ENCODE measurements around the gene AMOTL2.

AMOTL2 gene

GRCh38 chr3:134315286-134316106 lies 58.8 kb downstream of the AMOTL2 start:
- DNase-seq (ENCODE audit: low read depth) = no peak

GRCh38 chr3:134314588-134315285 lies 59.5 kb downstream of the AMOTL2 start:
- no peak for DNase-seq (ENCODE audit: low read depth)

- no peak for DNase-seq (ENCODE audit: low read depth)
Observed at GRCh38 chr3:134313847-134314587, 60.2 kb downstream of the AMOTL2 start.

- no peak for DNase-seq (ENCODE audit: low read depth)
Observed at GRCh38 chr3:134312873-134313846, 61.1 kb downstream of the AMOTL2 start.

DNA sequence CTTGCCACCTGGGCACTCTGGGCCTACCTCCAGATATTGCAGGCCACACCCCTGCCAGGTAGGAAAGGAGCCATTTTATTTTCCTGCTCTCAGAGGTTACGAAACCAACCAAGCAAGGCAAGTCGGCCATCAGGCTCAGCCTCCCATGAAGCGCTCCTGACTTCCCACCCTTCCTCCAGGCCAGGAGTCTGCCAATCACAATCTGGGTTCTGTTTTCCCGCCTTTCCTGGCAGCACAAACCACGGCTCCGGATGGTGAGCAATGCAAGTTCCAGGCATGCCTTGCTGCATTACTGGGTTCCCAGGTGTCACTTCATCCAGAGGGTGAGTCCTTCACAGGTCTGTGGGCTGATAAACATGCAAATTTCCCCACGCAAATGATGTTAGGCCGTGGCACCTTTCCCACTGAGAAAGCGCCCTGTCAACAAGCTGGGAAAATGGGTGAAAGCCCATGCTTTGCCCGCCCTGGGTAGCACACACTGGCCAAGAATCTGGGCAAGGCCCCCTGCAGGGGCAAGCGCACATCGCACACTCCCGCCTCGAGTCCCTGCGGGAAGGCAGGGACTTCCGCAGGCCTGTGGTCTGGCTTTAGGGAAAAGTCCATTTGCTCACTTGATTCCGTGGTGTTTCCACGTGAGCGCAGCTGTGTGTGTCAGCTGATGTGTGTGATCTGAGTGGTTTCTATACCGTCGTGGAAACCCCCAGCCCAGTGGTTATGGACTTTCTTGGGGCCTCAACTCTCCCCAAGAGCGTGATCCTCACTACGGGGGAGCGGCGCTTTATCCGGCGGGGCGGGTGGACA lies 62.0 kb downstream of the AMOTL2 start:
- DNase-seq (ENCODE audit: low read depth) = no peak

DNA sequence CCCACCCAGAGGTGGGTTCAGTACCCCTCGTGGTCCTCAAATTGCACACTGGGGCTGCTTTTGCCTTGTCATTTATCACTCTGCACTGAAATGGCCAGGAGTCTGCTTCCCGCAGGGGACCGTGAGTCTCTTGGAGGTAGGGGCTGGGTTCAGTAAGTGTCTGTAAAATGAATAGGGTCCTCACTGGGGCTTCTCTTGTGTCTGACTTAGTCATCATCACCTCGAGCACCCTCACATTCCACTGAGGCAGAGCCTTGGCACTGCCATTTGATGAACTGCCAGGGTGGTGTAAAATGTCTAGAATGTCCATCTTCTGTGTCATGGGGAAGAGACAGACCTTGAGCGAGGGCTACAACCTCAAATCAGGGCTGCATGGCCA lies 62.6 kb downstream of the AMOTL2 start:
- DNase-seq (ENCODE audit: low read depth) = no peak

DNA sequence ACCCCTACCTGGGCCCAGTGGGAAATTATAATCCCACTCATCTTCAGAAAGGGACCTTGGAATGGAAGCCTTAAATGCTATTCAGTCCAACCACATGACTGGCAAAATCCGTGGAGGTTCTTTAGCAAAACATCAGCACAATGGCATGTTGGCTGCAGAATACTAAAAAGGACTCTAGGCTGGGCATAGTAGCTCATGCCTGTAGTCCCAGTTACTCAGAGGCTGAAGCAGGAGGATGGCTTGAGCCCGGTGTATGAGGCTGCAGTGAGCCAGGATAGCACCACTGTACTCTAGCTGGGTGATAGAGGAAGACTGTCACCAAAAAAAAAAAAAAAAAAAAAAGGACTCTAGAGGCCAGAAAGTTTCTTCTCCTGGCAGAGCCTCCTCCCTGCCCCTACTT lies 63.0 kb downstream of the AMOTL2 start:
- DNase-seq (ENCODE audit: low read depth) = no peak

DNA sequence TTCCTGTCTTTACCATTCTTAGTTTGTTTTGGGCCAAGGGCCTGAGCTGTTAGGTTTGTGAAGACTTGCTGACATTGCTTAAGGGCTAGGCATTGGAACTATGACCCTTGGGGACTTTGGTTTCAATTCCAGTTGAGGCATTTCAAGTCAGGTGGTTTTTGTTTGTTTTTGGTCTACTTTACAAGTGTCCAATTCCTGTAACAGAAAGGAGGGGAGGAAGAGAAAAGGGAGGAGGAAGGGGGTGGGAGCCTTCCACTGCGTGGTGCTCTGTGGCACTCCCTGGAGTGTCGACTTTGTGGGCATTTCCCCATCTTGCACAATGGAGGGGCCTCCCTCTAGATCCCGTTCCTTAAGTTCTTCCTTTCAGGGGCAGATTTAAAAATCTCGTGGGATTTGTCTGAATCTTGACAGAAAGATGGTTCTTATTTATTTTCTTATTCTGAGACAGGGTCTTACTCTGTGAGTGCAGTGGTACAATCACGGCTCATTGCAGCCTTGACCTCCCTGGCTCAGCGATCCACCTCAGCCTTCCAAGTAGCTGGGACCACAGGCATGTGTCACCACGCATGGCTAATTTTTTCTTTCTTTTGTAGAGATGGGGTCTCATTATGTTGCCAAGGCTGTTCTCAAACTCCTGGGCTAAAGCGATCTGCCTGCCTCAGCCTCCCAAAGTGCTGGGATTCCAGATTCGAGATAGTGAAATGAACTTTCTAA lies 64.1 kb downstream of the AMOTL2 start:
- no peak for DNase-seq (ENCODE audit: low read depth)

GRCh38 chr3:134308350-134308891 lies 65.8 kb downstream of the AMOTL2 start:
- peak; percentile 59 for DNase-seq (ENCODE audit: low read depth)

DNA sequence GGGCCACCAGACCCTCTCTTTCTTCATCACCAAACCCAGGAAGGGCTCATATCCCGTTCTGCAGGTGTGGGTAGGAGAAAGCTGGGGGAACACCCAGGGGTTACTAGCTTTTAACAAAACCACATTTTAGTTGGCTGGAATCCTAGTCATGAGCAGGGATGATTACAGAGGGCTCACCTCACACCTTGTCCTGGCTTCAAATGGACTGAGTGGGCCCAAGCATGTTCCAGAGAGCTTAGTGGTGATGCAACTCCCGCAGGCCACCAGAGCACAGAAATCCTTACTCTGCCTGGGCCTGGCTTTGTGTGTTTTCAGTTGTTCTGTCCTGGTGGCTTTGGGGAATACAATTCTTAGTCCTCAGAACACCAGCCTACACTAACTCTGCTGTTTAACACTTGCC lies 66.8 kb downstream of the AMOTL2 start:
- DNase-seq (ENCODE audit: low read depth) = no peak

GRCh38 chr3:134306320-134306719 lies 67.9 kb downstream of the AMOTL2 start:
- no peak for DNase-seq (ENCODE audit: low read depth)
